H1 (cell line): ENCODE results near the gene RIN3. TPM values are rescaled to one million over a fixed set of nuclear protein-coding genes. Genes with fewer than 3 reads are reported as not detected.

ENCODE experiments used
- CTCF ChIA-PET: fragments of 300-600 bp; sonication (Branson Sonifier 250); formaldehyde crosslinking; loops from one replicate; lab custom pipeline; 2021; ENCODE audit not compliant: partially characterized antibody; lab: Charles Lee
- POLR2A ChIA-PET: fragments of 300-600 bp; sonication (Branson Sonifier 250); formaldehyde crosslinking; loops from one replicate; lab custom pipeline; 2021; ENCODE audit warnings: inconsistent platforms; ENCODE audit not compliant: partially characterized antibody; lab: Charles Lee
- DNase-seq, 2 experiments: peaks; one replicate each; pipeline versions ENCODE4 v3.0.0 to v3.0.0-alpha.2; 2010 to 2022; ENCODE audit warnings: low spot score in 2 of 2, low read depth in 1 of 2, mixed read lengths in 1 of 2
- FAIRE-seq: peaks from 2 replicates; lab custom pipeline; 2011; peaks lifted over from hg19 to GRCh38; lab: Jason Lieb, UNC
- H2AFZ ChIP-seq: 2 replicates; pipeline ENCODE4 v1.8.1; 2012; ENCODE audit warnings: low read length, inconsistent platforms
- H2AK5ac ChIP-seq: 2 replicates; pipeline ENCODE4 v1.6.1; 2013; ENCODE audit warnings: low read depth, low read length
- H2BK120ac ChIP-seq: replicated peaks from 2 replicates; pipeline ENCODE3; 2013; ENCODE audit warnings: low read depth, low read length, inconsistent platforms
- H2BK12ac ChIP-seq: 2 replicates; pipeline ENCODE4 v1.6.1; 2013; ENCODE audit warnings: low read depth, low read length
- H2BK15ac ChIP-seq: 2 replicates; pipeline ENCODE4 v1.6.1; 2013; ENCODE audit warnings: low read length
- H2BK20ac ChIP-seq: 2 replicates; pipeline ENCODE4 v1.6.1; 2013; ENCODE audit warnings: low read length
- H2BK5ac ChIP-seq: 2 replicates; pipeline ENCODE4 v1.6.1; 2013; ENCODE audit warnings: low read depth, low read length
- H3K14ac ChIP-seq: 2 replicates; pipeline ENCODE4 v1.6.1; 2013; ENCODE audit warnings: inconsistent platforms; ENCODE audit not compliant: insufficient read length
- H3K18ac ChIP-seq: 2 replicates; pipeline ENCODE4 v1.6.1; 2013; ENCODE audit warnings: low read length; ENCODE audit errors: extremely low read depth
- H3K23ac ChIP-seq: 2 replicates; pipeline ENCODE4 v1.6.1; 2013; ENCODE audit warnings: inconsistent platforms; ENCODE audit not compliant: insufficient read length
- H3K23me2 ChIP-seq: 2 replicates; pipeline ENCODE4 v1.6.1; 2013; ENCODE audit warnings: low read depth, low read length
- H3K27ac ChIP-seq: 2 replicates; pipeline ENCODE4 v1.6.1; 2011; ENCODE audit warnings: low read depth, low read length, inconsistent platforms
- H3K27me3 ChIP-seq, 4 experiments: replicated peaks in 1 of 4; 1 replicate in 1 of 4; 2 replicates in 3 of 4; pipeline versions ENCODE4 v1.6.1 to v1.8.1; 2011 to 2013; ENCODE audit warnings: low read length in 3 of 4, mild to moderate bottlenecking in 3 of 4, inconsistent platforms in 2 of 4, mixed read lengths in 2 of 4, moderate library complexity in 1 of 4; ENCODE audit not compliant: control insufficient read depth in 3 of 4, insufficient read depth in 3 of 4; ENCODE audit errors: extremely low read depth in 1 of 4
- H3K36me3 ChIP-seq, 4 experiments: 2 replicates each; pipeline versions ENCODE4 v1.6.1 to v1.8.1; 2011 to 2013; ENCODE audit warnings: mild to moderate bottlenecking in 4 of 4, low read length in 3 of 4, moderate library complexity in 2 of 4, control low read depth in 1 of 4, inconsistent platforms in 1 of 4; ENCODE audit not compliant: insufficient read depth in 4 of 4, control insufficient read depth in 2 of 4
- H3K4ac ChIP-seq: replicated peaks from 2 replicates; pipeline ENCODE3; 2013; ENCODE audit warnings: low read length, low read depth, mixed read lengths, inconsistent platforms; ENCODE audit not compliant: insufficient read length
- H3K4me1 ChIP-seq, 4 experiments: replicated peaks in 1 of 4; 1 replicate in 1 of 4; 2 replicates in 3 of 4; pipeline versions ENCODE4 v1.6.1 to v1.8.1; 2011 to 2013; ENCODE audit warnings: low read length in 3 of 4, inconsistent platforms in 2 of 4, mixed read lengths in 1 of 4; ENCODE audit not compliant: insufficient read depth in 4 of 4, control insufficient read depth in 3 of 4
- H3K4me2 ChIP-seq, 2 experiments: 2 replicates each; pipeline versions ENCODE4 v1.6.1 to v1.8.1; 2011 to 2013; ENCODE audit warnings: low read depth in 2 of 2, low read length in 2 of 2, control low read depth in 1 of 2, inconsistent platforms in 1 of 2, mild to moderate bottlenecking in 1 of 2; ENCODE audit not compliant: insufficient read depth in 1 of 2
- H3K4me3 ChIP-seq, 4 experiments: fragments of 200-600, 300-600 bp in 1 of 4; sonication (generic), shearing (Covaris generic), sonication (Bioruptor Twin) in 1 of 4; 2 replicates each; pipeline versions ENCODE4 v1.5.1 to v1.8.1; 2011 to 2016; ENCODE audit warnings: low read length in 4 of 4, low read depth in 3 of 4, control low read depth in 2 of 4, inconsistent platforms in 2 of 4, mild to moderate bottlenecking in 2 of 4, mixed read lengths in 1 of 4, moderate library complexity in 1 of 4; ENCODE audit not compliant: insufficient read depth in 2 of 4; ENCODE audit errors: extremely low read depth in 1 of 4
- H3K56ac ChIP-seq: replicated peaks from 2 replicates; pipeline ENCODE3; 2013; ENCODE audit warnings: low read depth, mild to moderate bottlenecking, mixed read lengths, low read length, inconsistent platforms; ENCODE audit not compliant: insufficient read length
- H3K79me1 ChIP-seq: 2 replicates; pipeline ENCODE4 v1.6.1; 2013; ENCODE audit warnings: low read depth, low read length, control low read depth
- H3K79me2 ChIP-seq, 2 experiments: 2 replicates each; pipeline versions ENCODE4 v1.6.1 to v1.8.1; 2012 to 2013; ENCODE audit warnings: low read length in 2 of 2, mild to moderate bottlenecking in 2 of 2, inconsistent platforms in 1 of 2; ENCODE audit not compliant: insufficient read depth in 2 of 2, control insufficient read depth in 1 of 2
- H3K9ac ChIP-seq, 4 experiments: replicated peaks in 1 of 4; 1 replicate in 1 of 4; 2 replicates in 3 of 4; pipeline versions ENCODE4 v1.6.1 to v1.8.1; 2011 to 2013; ENCODE audit warnings: low read depth in 3 of 4, low read length in 3 of 4, control low read depth in 2 of 4, mild to moderate bottlenecking in 2 of 4, moderate library complexity in 2 of 4, inconsistent platforms in 1 of 4; ENCODE audit errors: extremely low read depth in 1 of 4
- H3K9me3 ChIP-seq, 2 experiments: 2 replicates each; pipeline versions ENCODE4 v1.6.1 to v1.8.1; 2012 to 2013; ENCODE audit warnings: mild to moderate bottlenecking in 2 of 2, moderate library complexity in 2 of 2, control low read depth in 1 of 2, inconsistent platforms in 1 of 2, low read depth in 1 of 2, low read length in 1 of 2, mixed read lengths in 1 of 2; ENCODE audit not compliant: insufficient read depth in 2 of 2
- H4K20me1 ChIP-seq, 2 experiments: replicated peaks in 1 of 2; 2 replicates each; pipeline versions ENCODE3 to v1.8.1; 2011 to 2013; ENCODE audit warnings: inconsistent platforms in 2 of 2, low read length in 2 of 2, mild to moderate bottlenecking in 1 of 2; ENCODE audit not compliant: insufficient read depth in 2 of 2, control insufficient read depth in 1 of 2
- H4K5ac ChIP-seq: 2 replicates; pipeline ENCODE4 v1.6.1; 2013; ENCODE audit warnings: low read length, low read depth, mixed read lengths, inconsistent platforms; ENCODE audit not compliant: insufficient read length
- H4K8ac ChIP-seq: 2 replicates; pipeline ENCODE4 v1.8.0; 2013; ENCODE audit warnings: mild to moderate bottlenecking, moderate library complexity, low read length, inconsistent platforms; ENCODE audit not compliant: insufficient read depth; ENCODE audit errors: extremely low read depth
- H4K91ac ChIP-seq: replicated peaks from 2 replicates; pipeline ENCODE3; 2013; ENCODE audit warnings: low read length, mixed read lengths, inconsistent platforms; ENCODE audit not compliant: insufficient read length
- EZH2 ChIP-seq: fragments of 200-600 bp; sonication (generic); IDR thresholded peaks from 2 replicates; pipeline ENCODE4 v1.7.1; 2012; ENCODE audit warnings: low read depth, mild to moderate bottlenecking, moderate library complexity, low read length, inconsistent platforms; ENCODE audit not compliant: severe bottlenecking
- JUN ChIP-seq: IDR thresholded peaks from 2 replicates; pipeline ENCODE4 v1.6.1; 2011; ENCODE audit warnings: low read depth, mild to moderate bottlenecking, improper control_type of control experiment, low read length
- KDM5A ChIP-seq: fragments of 200-600 bp; IDR thresholded peaks from 2 replicates; pipeline ENCODE4 v1.7.1; 2012; ENCODE audit warnings: mild to moderate bottlenecking, low read length, inconsistent platforms, mixed read lengths
- MAFK ChIP-seq: IDR thresholded peaks from 2 replicates; pipeline ENCODE4 v1.6.1; 2012; ENCODE audit warnings: low read depth, mild to moderate bottlenecking, improper control_type of control experiment, low read length
- RAD21 ChIP-seq, 2 experiments: IDR thresholded peaks in 1 of 2; conservative IDR thresholded peaks in 1 of 2; 2 replicates each; pipeline ENCODE4 v1.6.1; 2011; ENCODE audit warnings: low read depth in 2 of 2, low read length in 2 of 2, improper control_type of control experiment in 1 of 2, inconsistent platforms in 1 of 2, mild to moderate bottlenecking in 1 of 2, moderate library complexity in 1 of 2
- SIN3A ChIP-seq, 2 experiments: IDR thresholded peaks in 1 of 2; conservative IDR thresholded peaks in 1 of 2; 2 replicates each; pipeline ENCODE4 v1.6.1; 2011 to 2012; ENCODE audit warnings: low read length in 2 of 2, improper control_type of control experiment in 1 of 2, low read depth in 1 of 2, mild to moderate bottlenecking in 1 of 2
- SRF ChIP-seq: IDR thresholded peaks from 2 replicates; pipeline ENCODE4 v1.6.1; 2011; ENCODE audit warnings: mild to moderate bottlenecking, low read depth, low read length, moderate library complexity
- TAF1 ChIP-seq: IDR thresholded peaks from 2 replicates; pipeline ENCODE4 v1.6.1; 2011; ENCODE audit warnings: mild to moderate bottlenecking, low read depth, low read length
- TAF7 ChIP-seq: optimal IDR thresholded peaks from 2 replicates; pipeline ENCODE3; 2011; ENCODE audit warnings: low read depth, mild to moderate bottlenecking, inconsistent platforms, low read length, moderate library complexity, borderline replicate concordance
- YY1 ChIP-seq: IDR thresholded peaks from 2 replicates; pipeline ENCODE4 v1.6.1; 2011; ENCODE audit warnings: low read depth, mild to moderate bottlenecking, low read length
- WGBS, 2 experiments: shearing (Covaris generic) in 1 of 2; methylation state at CpG; one replicate each; pipeline versions ENCODE4 v1.1.6 to v1.1.7; 2013 to 2015; ENCODE audit warnings: low lambda C conversion rate in 2 of 2, mixed read lengths in 2 of 2, inconsistent platforms in 1 of 2, low coverage in 1 of 2, missing lambda C conversion rate in 1 of 2; ENCODE audit not compliant: insufficient replicate concordance in 2 of 2, insufficient coverage in 1 of 2, insufficient read length in 1 of 2; ENCODE audit errors: extremely low coverage in 1 of 2, missing lambda C conversion rate in 1 of 2; 5-methylcytosine and 5-hydroxymethylcytosine counted together
- polyA plus RNA-seq, 7 experiments: library from polyadenylated mRNA; depleted of rRNA in 3 of 7; stranded (reverse) in 5 of 7; unstranded in 2 of 7; fragments of >200 nt in 5 of 7; fragments of 200-250 nt in 2 of 7; gene quantifications; 1 replicate in 5 of 7; 2 replicates in 1 of 7; 4 replicates in 1 of 7; pipeline versions ENCODE4 v1.2.1 to v1.2.3, GENCODE V29; 2011 to 2013; ENCODE audit warnings: missing spikeins in 2 of 7, mixed read lengths in 2 of 7
- total RNA-seq: library from RNA; stranded (reverse); fragmentation: NEBNext Ultra II Directional; extraction: Animal tissue kit (Norgen Biotek cat#: 25700); gene quantifications from 2 replicates; pipeline ENCODE4 v1.2.1, GENCODE V29; 2021
- TF ChIP-seq, protein P1 (sequence below): IDR thresholded peaks from 2 replicates; pipeline ENCODE4 v1.6.1; 2011; ENCODE audit warnings: low read depth, mild to moderate bottlenecking, low read length; ENCODE audit not compliant: insufficient read depth

The RIN3 gene
- total and polyA plus RNA-seq, 2 of the 8 experiments (the other 6 are each of a cell fraction or from before 2014, with no cell fraction given), result 0.59 to 1.5 TPM

- H3K4me1 ChIP-seq, result no peaks in the 10 kb centered on the region
- no peak overlapping the region for H4K8ac ChIP-seq
- no peak overlapping the region for H3K9ac ChIP-seq
- no peaks in the 10 kb centered on the region for H4K20me1 ChIP-seq
- no peak overlapping the region for H3K27ac ChIP-seq
- no peak overlapping the region for H3K4me3 ChIP-seq
- POLR2A ChIA-PET, result no interaction called here
- DNase-seq (no peak), FAIRE-seq (no peak)
- H2BK15ac ChIP-seq, result no peak overlapping the region
- no peak overlapping the region for H3K4ac ChIP-seq
- no peak overlapping the region for H4K5ac ChIP-seq
- no peak overlapping the region for H2BK5ac ChIP-seq
- no peak overlapping the region for H4K91ac ChIP-seq
- H3K14ac ChIP-seq, result no peak overlapping the region
- no peak overlapping the region for H2BK20ac ChIP-seq
- H3K9me3 ChIP-seq, result peaks cover 0 to 5% of the 10 kb centered on the region in 2 experiments; a peak in 1 of 4 replicates
- no peaks in the 10 kb centered on the region for H3K23me2 ChIP-seq
- no peak overlapping the region for H2BK120ac ChIP-seq
- WGBS, 2 experiments, result 92% methylated on average over 9 of the region's 9 CpGs; no CpG with 5 or more reads in 1 of the 2 experiments
- no peak overlapping the region for H3K23ac ChIP-seq
- H2AFZ ChIP-seq, result no peak overlapping the region
- H2AK5ac ChIP-seq, result no peak overlapping the region
- no peaks in the 10 kb centered on the region for H3K27me3 ChIP-seq
- no peak overlapping the region for H3K18ac ChIP-seq
- H3K36me3 ChIP-seq, result no peaks in the 10 kb centered on the region
- CTCF ChIA-PET, result interaction anchor here (1.0 kb wide), 1 partner anchor 9 kb away, joined by 4 read pairs; no protein-coding TSS in a partner anchor
- no peak overlapping the region for H2BK12ac ChIP-seq
- no peaks in the 10 kb centered on the region for H3K79me1 ChIP-seq
- no peak overlapping the region for H3K4me2 ChIP-seq
- no peaks in the 10 kb centered on the region for H3K79me2 ChIP-seq
- H3K56ac ChIP-seq, result no peak overlapping the region
- TF ChIP-seq KDM5A (no peak), SIN3A (conservative IDR thresholded peaks at IDR 0.05 in 1 of 2, IDR thresholded peaks at IDR 0.05 in 1 of 2; ENCODE audit: low read depth in 1 of 2, low read length in 2 of 2) (no peak), TAF1 (no peak), RAD21 (IDR thresholded peaks at IDR 0.05 in 1 of 2, conservative IDR thresholded peaks at IDR 0.05 in 1 of 2; ENCODE audit: low read depth in 2 of 2, low read length in 2 of 2) (no peak), YY1 (no peak), TAF7 (no peak), EZH2 (no peak), MAFK (no peak), JUN (no peak), SRF (no peak)
- TF ChIP-seq, protein P1, sequence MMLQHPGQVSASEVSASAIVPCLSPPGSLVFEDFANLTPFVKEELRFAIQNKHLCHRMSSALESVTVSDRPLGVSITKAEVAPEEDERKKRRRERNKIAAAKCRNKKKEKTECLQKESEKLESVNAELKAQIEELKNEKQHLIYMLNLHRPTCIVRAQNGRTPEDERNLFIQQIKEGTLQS, result no peak
Measured at GRCh38 chr14:92646952-92647796, 133.6 kb downstream of the RIN3 start.
